ENCODE measurements around the gene CUTA. TPM values are rescaled to one million over a fixed set of nuclear protein-coding genes. Genes with fewer than 3 reads are reported as not detected.
A peak's percentile ranks its signal among the peaks of the same experiment; 100 is the strongest.

Gene CUTA
- total and polyA plus RNA-seq, 4 donors: 88.7 to 275 (median 128) TPM

- H3K4me3 ChIP-seq: no peak overlapping the region
- WGBS, 2 donors: 73 to 74% methylated on average over 12 of the region's 12 CpGs
- H3K9me3 ChIP-seq (ENCODE audit: control insufficient read depth in 4 of 4, insufficient read depth in 3 of 4, low read length in 3 of 4): no peaks in the 10 kb centered on the region
- no peaks in the 10 kb centered on the region for H3K27me3 ChIP-seq (ENCODE audit: control insufficient read depth in 3 of 3, insufficient read depth in 3 of 3, low read length in 2 of 3)
- no peak for DNase-seq
- peaks cover 4 to 32% (median 16%) of the 10 kb centered on the region in 4 donors for H3K36me3 ChIP-seq (ENCODE audit: control insufficient read depth in 4 of 4, insufficient read depth in 4 of 4, low read length in 4 of 4)
- no peak for TF ChIP-seq CTCF (IDR thresholded peaks at IDR 0.05; ENCODE audit: control extremely low read depth, extremely low read depth)
- no peak overlapping the region for H3K9ac ChIP-seq (ENCODE audit: insufficient read depth in 1 of 2, low read length in 2 of 2)
- H3K27ac ChIP-seq (ENCODE audit: low read depth in 1 of 2, low read length in 1 of 2): no peak overlapping the region
- peaks cover 7 to 46% (median 15%) of the 10 kb centered on the region in 5 donors for H3K4me1 ChIP-seq (ENCODE audit: control insufficient read depth in 5 of 5, insufficient read depth in 5 of 5, low read length in 5 of 5)
- ATAC-seq (ENCODE audit: insufficient read depth, low FRiP score): no peak
Observed at GRCh38 chr6:33414592-33415271, 3.2 kb downstream of the CUTA start.

DNA sequence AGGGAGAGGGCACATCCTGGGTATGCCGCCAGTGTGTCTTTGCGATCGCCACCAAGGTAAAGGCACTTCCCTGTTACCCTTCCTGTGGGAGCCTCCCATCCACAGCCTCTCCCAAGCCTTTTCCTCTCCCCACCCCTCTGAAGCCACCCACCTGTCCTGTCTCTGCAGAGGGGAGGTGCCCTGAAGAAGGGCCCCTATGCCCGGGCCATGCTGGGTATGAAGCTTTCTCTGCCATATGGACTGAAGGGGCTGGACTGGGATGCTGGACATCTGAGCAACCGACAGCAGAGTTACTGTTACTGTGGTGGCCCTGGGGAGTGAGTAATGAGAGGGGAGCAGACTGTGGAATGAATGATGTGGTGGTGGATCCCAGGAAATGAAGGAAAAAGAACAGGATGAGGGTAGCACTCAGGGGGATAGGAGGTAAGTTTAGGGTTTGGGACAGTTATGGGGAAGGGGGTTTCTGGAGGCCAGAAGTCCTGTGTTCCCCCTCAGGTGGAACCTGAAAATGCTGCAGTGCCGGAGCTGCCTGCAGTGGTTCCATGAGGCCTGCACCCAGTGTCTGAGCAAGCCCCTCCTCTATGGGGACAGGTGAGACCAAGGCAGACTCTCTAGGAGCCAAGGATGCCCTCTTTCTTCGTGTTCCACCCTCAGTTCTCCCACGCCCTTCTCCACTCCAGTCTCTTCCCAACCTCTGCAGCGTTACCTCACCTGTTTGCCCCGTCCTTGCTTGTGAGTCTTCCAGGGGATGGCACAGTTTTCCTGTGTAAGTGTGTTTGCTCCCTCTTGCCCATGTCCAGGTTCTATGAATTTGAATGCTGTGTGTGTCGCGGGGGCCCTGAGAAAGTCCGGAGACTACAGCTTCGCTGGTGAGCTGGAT lies 4.4 kb downstream of the CUTA start:
- Histone ChIP-seq H3K9ac (ENCODE audit: insufficient read depth in 1 of 2, low read length in 2 of 2) (no peak overlapping the region), H3K4me1 (ENCODE audit: control insufficient read depth in 5 of 5, insufficient read depth in 5 of 5, low read length in 5 of 5) (peaks cover 4 to 34% (median 11%) of the 10 kb centered on the region in 5 donors), H3K9me3 (ENCODE audit: control insufficient read depth in 4 of 4, insufficient read depth in 3 of 4, low read length in 3 of 4) (no peaks in the 10 kb centered on the region), H3K36me3 (ENCODE audit: control insufficient read depth in 4 of 4, insufficient read depth in 4 of 4, low read length in 4 of 4) (peaks cover 4 to 32% (median 16%) of the 10 kb centered on the region in 4 donors), H3K4me3 (no peak overlapping the region), H3K27me3 (ENCODE audit: control insufficient read depth in 3 of 3, insufficient read depth in 3 of 3, low read length in 2 of 3) (no peaks in the 10 kb centered on the region), H3K27ac (ENCODE audit: low read depth in 1 of 2, low read length in 1 of 2) (no peak overlapping the region)
- no peak for ATAC-seq (ENCODE audit: insufficient read depth, low FRiP score)
- WGBS, 2 donors: 88 to 91% methylated on average over 14 of the region's 14 CpGs
- no peak for DNase-seq
- no peak for TF ChIP-seq CTCF (IDR thresholded peaks at IDR 0.05; ENCODE audit: control extremely low read depth, extremely low read depth)

- Histone ChIP-seq H3K27me3 (ENCODE audit: control insufficient read depth in 3 of 3, insufficient read depth in 3 of 3, low read length in 2 of 3) (no peaks in the 10 kb centered on the region), H3K4me1 (ENCODE audit: control insufficient read depth in 5 of 5, insufficient read depth in 5 of 5, low read length in 5 of 5) (peaks cover 3 to 32% (median 9%) of the 10 kb centered on the region in 5 donors), H3K36me3 (ENCODE audit: control insufficient read depth in 4 of 4, insufficient read depth in 4 of 4, low read length in 4 of 4) (peaks cover 4 to 32% (median 19%) of the 10 kb centered on the region in 4 donors), H3K4me3 (no peak overlapping the region), H3K27ac (ENCODE audit: low read depth in 1 of 2, low read length in 1 of 2) (peak overlapping the region in 1 of 2 donors; percentile 3), H3K9me3 (ENCODE audit: control insufficient read depth in 4 of 4, insufficient read depth in 3 of 4, low read length in 3 of 4) (no peaks in the 10 kb centered on the region), H3K9ac (ENCODE audit: insufficient read depth in 1 of 2, low read length in 2 of 2) (no peak overlapping the region)
- WGBS, 2 donors: 91 to 94% methylated on average over 10 of the region's 10 CpGs
- TF ChIP-seq CTCF (IDR thresholded peaks at IDR 0.05; ENCODE audit: control extremely low read depth, extremely low read depth): no peak
- no peak for ATAC-seq (ENCODE audit: insufficient read depth, low FRiP score)
- no peak for DNase-seq
Observed at GRCh38 chr6:33412140-33413009, 5.5 kb downstream of the CUTA start.

Measured in lung (tissue), 12 donors.